Thymus (tissue), 11 donors: Measurements from ENCODE around the gene RAD51B. TPM values are rescaled to one million over a fixed set of nuclear protein-coding genes. Genes with fewer than 3 reads are reported as not detected.

Experiments
- DNase-seq, 9 donors: peaks; one replicate each; pipeline ENCODE4 v3.0.0-alpha.2; 2013; ENCODE audit warnings: low spot score in 9 of 9, low read depth in 6 of 9, missing footprints in 1 of 9
- H3K27ac ChIP-seq, 2 donors: one replicate each; pipeline ENCODE4 v1.5.1; 2013; ENCODE audit warnings: control low read depth in 1 of 2, low read depth in 1 of 2, low read length in 1 of 2, mild to moderate bottlenecking in 1 of 2, moderate library complexity in 1 of 2
- H3K27me3 ChIP-seq, 2 donors: one replicate each; pipeline ENCODE4 v1.5.1; 2013; ENCODE audit warnings: low read length in 1 of 2; ENCODE audit not compliant: control insufficient read depth in 2 of 2, insufficient read depth in 1 of 2
- H3K36me3 ChIP-seq, 2 donors: one replicate each; pipeline ENCODE4 v1.5.1; 2013; ENCODE audit warnings: low read length in 1 of 2, mild to moderate bottlenecking in 1 of 2, moderate library complexity in 1 of 2; ENCODE audit not compliant: control insufficient read depth in 2 of 2, insufficient read depth in 2 of 2
- H3K4me1 ChIP-seq, 2 donors: one replicate each; pipeline ENCODE4 v1.5.1; 2013; ENCODE audit warnings: low read length in 2 of 2; ENCODE audit not compliant: control insufficient read depth in 2 of 2, insufficient read depth in 2 of 2
- H3K4me3 ChIP-seq, 2 donors: one replicate each; pipeline ENCODE4 v1.5.1; 2013; ENCODE audit warnings: low read length in 2 of 2, control low read depth in 1 of 2, mild to moderate bottlenecking in 1 of 2
- H3K9me3 ChIP-seq, 2 donors: one replicate each; pipeline ENCODE4 v1.5.1; 2013; ENCODE audit warnings: low read length in 1 of 2, mild to moderate bottlenecking in 1 of 2; ENCODE audit not compliant: control insufficient read depth in 2 of 2, insufficient read depth in 1 of 2
- WGBS: extraction: QIAGEN DNeasy Blood & Tissue Kit; methylation state at CpG from one replicate; pipeline ENCODE4 v1.1.7; 2013; 5-methylcytosine and 5-hydroxymethylcytosine counted together
- polyA plus RNA-seq: library from polyadenylated mRNA; stranded (reverse); fragments of 200-250 nt; gene quantifications from one replicate; pipeline ENCODE4 v1.2.3, GENCODE V29; 2013
- total RNA-seq: library from RNA; stranded (reverse); fragments of 120-200 nt; gene quantifications from one replicate; pipeline ENCODE4 v1.2.4, GENCODE V29; 2013
- donor health status: healthy.

The RAD51B gene
- total and polyA plus RNA-seq, 2 donors = 7.8 to 17.8 TPM

- Histone ChIP-seq H3K36me3 (no peaks in the 10 kb centered on the region), H3K27me3 (no peaks in the 10 kb centered on the region), H3K9me3 (no peaks in the 10 kb centered on the region), H3K4me3 (no peak overlapping the region), H3K27ac (no peak overlapping the region), H3K4me1 (peaks cover 0 to 3% of the 10 kb centered on the region in 2 donors)
- no peak for DNase-seq
- WGBS = 91% methylated on average over 5 of the region's 5 CpGs
These were observed 906.6 kb downstream of the RAD51B start for GRCh38 chr14:68726093-68726695.

- H3K27ac ChIP-seq = no peak overlapping the region
- no peaks in the 10 kb centered on the region for H3K36me3 ChIP-seq
- H3K27me3 ChIP-seq = no peaks in the 10 kb centered on the region
- H3K9me3 ChIP-seq = no peaks in the 10 kb centered on the region
- H3K4me1 ChIP-seq = peaks cover 0 to 3% of the 10 kb centered on the region in 2 donors
- 95% methylated on average over 5 of the region's 5 CpGs for WGBS
- no peak overlapping the region for H3K4me3 ChIP-seq
- no peak for DNase-seq
These were observed 907.9 kb downstream of the RAD51B start for GRCh38 chr14:68727315-68728047.

GRCh38 chr14:68728342-68729106 is 908.9 kb downstream of the RAD51B start:
- DNase-seq = no peak
- Histone ChIP-seq H3K27ac (no peak overlapping the region), H3K4me1 (peaks cover 3 to 7% of the 10 kb centered on the region in 2 donors), H3K36me3 (no peaks in the 10 kb centered on the region), H3K27me3 (no peaks in the 10 kb centered on the region), H3K9me3 (no peaks in the 10 kb centered on the region), H3K4me3 (no peak overlapping the region)
- 93% methylated on average over 10 of the region's 10 CpGs for WGBS

- Histone ChIP-seq H3K27ac (no peak overlapping the region), H3K27me3 (no peaks in the 10 kb centered on the region), H3K4me3 (no peak overlapping the region), H3K9me3 (no peaks in the 10 kb centered on the region), H3K36me3 (no peaks in the 10 kb centered on the region), H3K4me1 (peaks cover 0 to 16% of the 10 kb centered on the region in 2 donors)
- WGBS = 31% methylated on average over 6 of the region's 6 CpGs
- DNase-seq = no peak
These were observed 910.0 kb downstream of the RAD51B start for GRCh38 chr14:68729556-68729955.

GRCh38 chr14:68730348-68730747 is 910.8 kb downstream of the RAD51B start:
- H3K36me3 ChIP-seq = no peaks in the 10 kb centered on the region
- 98% methylated on average over 3 of the region's 3 CpGs for WGBS
- no peak overlapping the region for H3K4me3 ChIP-seq
- no peaks in the 10 kb centered on the region for H3K27me3 ChIP-seq
- no peaks in the 10 kb centered on the region for H3K9me3 ChIP-seq
- no peak for DNase-seq
- no peak overlapping the region for H3K27ac ChIP-seq
- peaks cover 0 to 19% of the 10 kb centered on the region in 2 donors for H3K4me1 ChIP-seq

- H3K36me3 ChIP-seq = no peaks in the 10 kb centered on the region
- 87% methylated on average over 8 of the region's 8 CpGs for WGBS
- H3K4me3 ChIP-seq = no peak overlapping the region
- H3K9me3 ChIP-seq = no peaks in the 10 kb centered on the region
- H3K4me1 ChIP-seq = peaks cover 0 to 22% of the 10 kb centered on the region in 2 donors
- no peak overlapping the region for H3K27ac ChIP-seq
- DNase-seq = no peak
- H3K27me3 ChIP-seq = no peaks in the 10 kb centered on the region
These were observed 911.3 kb downstream of the RAD51B start for GRCh38 chr14:68730811-68731425.

- no peak overlapping the region for H3K27ac ChIP-seq
- H3K9me3 ChIP-seq = no peaks in the 10 kb centered on the region
- no peak overlapping the region for H3K4me3 ChIP-seq
- H3K27me3 ChIP-seq = no peaks in the 10 kb centered on the region
- 83% methylated on average over 12 of the region's 12 CpGs for WGBS
- H3K4me1 ChIP-seq = peaks cover 0 to 29% of the 10 kb centered on the region in 2 donors
- peak in 1 of 9 donors; percentile 48 for DNase-seq
- H3K36me3 ChIP-seq = no peaks in the 10 kb centered on the region
These were observed 913.7 kb downstream of the RAD51B start for GRCh38 chr14:68733086-68733914.

GRCh38 chr14:68734231-68734732 is 914.7 kb downstream of the RAD51B start:
- Histone ChIP-seq H3K36me3 (no peaks in the 10 kb centered on the region), H3K4me3 (no peak overlapping the region), H3K9me3 (no peaks in the 10 kb centered on the region), H3K27me3 (no peaks in the 10 kb centered on the region), H3K27ac (peak overlapping the region in 1 of 2 donors; percentile 62), H3K4me1 (peaks cover 0 to 29% of the 10 kb centered on the region in 2 donors)
- WGBS = 46% methylated on average over 6 of the region's 6 CpGs
- peak in 1 of 9 donors; percentile 47 for DNase-seq
